Left ventricle myocardium inferior (tissue), 1 donor: ENCODE results near the gene TBR1. TPM values are rescaled to one million over a fixed set of nuclear protein-coding genes. Genes with fewer than 3 reads are reported as not detected.

Source experiments
- DNase-seq: peaks from one replicate; pipeline ENCODE4 v3.0.0-alpha.2; 2020
- H3K27ac ChIP-seq: fragments of 200-600 bp; replicated peaks from 2 replicates; pipeline ENCODE4 v1.8.0; 2021
- H3K27me3 ChIP-seq: fragments of 200-600 bp; 2 replicates; pipeline ENCODE4 v1.8.0; 2021; ENCODE audit warnings: low read depth
- H3K36me3 ChIP-seq: fragments of 200-600 bp; 2 replicates; pipeline ENCODE4 v1.8.0; 2021
- H3K4me1 ChIP-seq: fragments of 200-600 bp; 2 replicates; pipeline ENCODE4 v1.8.0; 2021
- H3K4me3 ChIP-seq: fragments of 200-600 bp; 2 replicates; pipeline ENCODE4 v1.8.0; 2021; ENCODE audit warnings: mild to moderate bottlenecking, moderate library complexity
- H3K9me3 ChIP-seq: fragments of 200-600 bp; replicated peaks from 2 replicates; pipeline ENCODE4 v1.8.0; 2021
- intact Hi-C: fragments of 100-400 bp; cut with micrococcal nuclease; formaldehyde crosslinking; loops from one replicate; pipeline ENCODE4 v1.11.0; 2022
- total RNA-seq: library from RNA; stranded (reverse); fragmentation: NEBNext Ultra II Directional; extraction: Animal tissue kit (Norgen Biotek cat#: 25700); gene quantifications from one replicate; pipeline ENCODE4 v1.2.1, GENCODE V29; 2021
- TF ChIP-seq, protein P1 (sequence below): fragments of 200-600 bp; IDR thresholded peaks from 2 replicates; pipeline ENCODE4 v1.8.0; 2021; ENCODE audit warnings: antibody characterized with exemption, mild to moderate bottlenecking, borderline replicate concordance
- donor health status: DM: no; HTN: yes; CAD: no; lungs with severe emphysema.

TBR1 gene
- total RNA-seq, 1 donor from 2014 or later: not detected

- TF ChIP-seq, protein P1, sequence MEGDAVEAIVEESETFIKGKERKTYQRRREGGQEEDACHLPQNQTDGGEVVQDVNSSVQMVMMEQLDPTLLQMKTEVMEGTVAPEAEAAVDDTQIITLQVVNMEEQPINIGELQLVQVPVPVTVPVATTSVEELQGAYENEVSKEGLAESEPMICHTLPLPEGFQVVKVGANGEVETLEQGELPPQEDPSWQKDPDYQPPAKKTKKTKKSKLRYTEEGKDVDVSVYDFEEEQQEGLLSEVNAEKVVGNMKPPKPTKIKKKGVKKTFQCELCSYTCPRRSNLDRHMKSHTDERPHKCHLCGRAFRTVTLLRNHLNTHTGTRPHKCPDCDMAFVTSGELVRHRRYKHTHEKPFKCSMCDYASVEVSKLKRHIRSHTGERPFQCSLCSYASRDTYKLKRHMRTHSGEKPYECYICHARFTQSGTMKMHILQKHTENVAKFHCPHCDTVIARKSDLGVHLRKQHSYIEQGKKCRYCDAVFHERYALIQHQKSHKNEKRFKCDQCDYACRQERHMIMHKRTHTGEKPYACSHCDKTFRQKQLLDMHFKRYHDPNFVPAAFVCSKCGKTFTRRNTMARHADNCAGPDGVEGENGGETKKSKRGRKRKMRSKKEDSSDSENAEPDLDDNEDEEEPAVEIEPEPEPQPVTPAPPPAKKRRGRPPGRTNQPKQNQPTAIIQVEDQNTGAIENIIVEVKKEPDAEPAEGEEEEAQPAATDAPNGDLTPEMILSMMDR: no peak
- Histone ChIP-seq H3K4me1 (peaks cover 26% of the 10 kb centered on the region), H3K27me3 (peaks cover 100% of the 10 kb centered on the region), H3K27ac (no peak overlapping the region), H3K4me3 (peak overlapping the region; percentile 42), H3K36me3 (no peaks in the 10 kb centered on the region), H3K9me3 (no peaks in the 10 kb centered on the region)
- no peak for DNase-seq
- intact Hi-C loops: no loop called here
These were observed 11.0 kb downstream of the TBR1 start for GRCh38 chr2:161426922-161427663.

DNA sequence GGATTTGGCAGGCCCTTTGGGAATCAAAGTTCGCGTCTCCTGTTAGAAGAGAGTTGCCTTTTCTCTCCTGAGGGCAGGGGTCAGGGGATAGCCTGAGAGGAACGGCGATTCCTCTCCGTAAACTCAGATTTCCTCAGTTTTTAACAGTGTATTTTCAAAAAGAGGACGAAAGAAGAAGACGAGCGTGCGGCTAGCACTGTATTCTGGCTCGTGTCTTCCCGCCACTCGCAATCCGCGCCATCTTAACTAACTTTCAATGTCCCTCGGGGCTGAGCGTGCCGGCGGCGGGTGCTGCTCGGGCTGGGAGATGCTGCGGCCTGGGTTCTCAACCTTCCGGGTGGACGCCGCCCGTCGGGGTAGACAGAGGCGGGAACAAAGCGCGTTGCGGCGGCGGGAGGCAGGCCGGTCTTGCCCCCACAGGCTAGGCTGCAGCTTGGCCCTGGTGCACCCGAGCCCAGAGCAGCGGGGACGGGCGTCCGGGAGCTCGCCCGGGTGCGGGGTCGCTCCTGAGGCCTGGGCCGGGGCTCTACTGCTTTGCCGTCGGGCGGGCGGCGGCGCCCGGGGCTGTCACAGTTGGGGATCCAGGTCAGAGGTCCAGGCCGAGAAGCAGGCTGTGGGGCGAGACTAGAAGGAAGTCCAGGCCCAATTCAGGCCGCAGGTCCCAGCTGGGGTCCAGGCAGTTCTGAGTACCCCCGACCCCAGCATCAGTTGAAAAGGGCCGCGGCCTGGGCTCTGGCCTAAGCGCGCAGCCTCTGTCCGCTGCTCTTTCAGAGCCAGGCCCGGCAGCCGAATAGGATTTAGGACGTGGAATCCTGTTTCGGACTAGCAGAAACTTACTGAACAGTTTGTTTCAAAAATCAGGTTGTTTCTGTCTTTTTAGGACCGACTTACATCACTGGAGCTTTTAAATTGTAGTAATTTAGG, 11.8 kb downstream of the TBR1 start:
- Histone ChIP-seq H3K36me3 (no peaks in the 10 kb centered on the region), H3K9me3 (no peaks in the 10 kb centered on the region), H3K4me3 (peak overlapping the region; percentile 42), H3K27ac (no peak overlapping the region), H3K27me3 (peaks cover 100% of the 10 kb centered on the region), H3K4me1 (peaks cover 26% of the 10 kb centered on the region)
- DNase-seq: no peak
- intact Hi-C loops: no loop called here
- TF ChIP-seq, protein P1: no peak

DNA sequence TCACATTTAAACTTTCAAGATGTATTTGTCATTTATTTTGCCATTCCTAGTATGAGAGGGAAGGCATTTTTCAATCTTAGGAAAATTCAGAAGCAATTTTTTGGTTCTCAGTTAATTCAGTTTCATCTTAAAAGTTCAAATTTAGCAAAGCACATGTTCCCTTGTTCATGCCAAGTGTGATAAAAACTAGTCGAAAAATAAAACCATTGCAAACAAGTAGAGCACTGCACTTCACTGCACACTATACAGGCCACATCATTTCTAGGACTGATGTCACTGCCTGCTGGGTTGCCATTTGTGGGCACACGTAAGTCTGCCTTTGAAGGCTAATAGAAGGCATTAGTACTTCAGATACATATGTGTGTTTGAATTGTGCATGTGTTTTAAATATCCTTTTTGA, 14.3 kb downstream of the TBR1 start:
- H3K27me3 ChIP-seq: peaks cover 100% of the 10 kb centered on the region
- no peak for DNase-seq
- H3K4me1 ChIP-seq: peaks cover 13% of the 10 kb centered on the region
- H3K27ac ChIP-seq: no peak overlapping the region
- H3K36me3 ChIP-seq: no peaks in the 10 kb centered on the region
- TF ChIP-seq, protein P1: no peak
- H3K4me3 ChIP-seq: no peak overlapping the region
- H3K9me3 ChIP-seq: peaks cover 5% of the 10 kb centered on the region
- intact Hi-C loops: no loop called here

GRCh38 chr2:161432107-161432506, 16.0 kb downstream of the TBR1 start:
- DNase-seq: no peak
- TF ChIP-seq, protein P1: no peak
- intact Hi-C loops: no loop called here
- no peak overlapping the region for H3K27ac ChIP-seq
- H3K9me3 ChIP-seq: peaks cover 11% of the 10 kb centered on the region
- peaks cover 9% of the 10 kb centered on the region for H3K4me1 ChIP-seq
- peaks cover 98% of the 10 kb centered on the region for H3K27me3 ChIP-seq
- H3K4me3 ChIP-seq: no peak overlapping the region
- no peaks in the 10 kb centered on the region for H3K36me3 ChIP-seq

DNA sequence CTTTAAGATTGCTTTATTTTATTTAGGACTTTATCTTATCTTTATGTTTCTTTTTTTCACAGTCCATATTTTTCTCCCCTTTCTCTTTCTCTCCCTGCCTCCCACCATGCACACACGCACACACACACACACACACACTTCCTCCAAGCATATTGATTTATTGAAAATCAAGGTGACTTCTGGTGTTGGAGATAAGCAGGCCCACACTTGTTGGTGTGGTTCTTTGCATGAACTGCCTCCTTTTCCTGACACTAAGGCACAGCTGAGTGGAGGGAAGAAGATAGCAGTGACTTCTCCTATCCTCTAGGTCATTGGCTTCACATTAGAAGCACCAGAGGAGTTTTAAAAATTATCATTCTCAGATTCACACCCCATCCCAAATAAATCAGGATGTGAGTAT, 18.0 kb downstream of the TBR1 start:
- intact Hi-C loops: no loop called here
- TF ChIP-seq, protein P1: no peak
- Histone ChIP-seq H3K27me3 (peaks cover 89% of the 10 kb centered on the region), H3K4me3 (no peak overlapping the region), H3K9me3 (peaks cover 11% of the 10 kb centered on the region), H3K36me3 (no peaks in the 10 kb centered on the region), H3K27ac (no peak overlapping the region), H3K4me1 (no peaks in the 10 kb centered on the region)
- DNase-seq: no peak
